Stimulated activated CD8-positive, alpha-beta memory T cell treated with anti-CD3 and anti-CD28 coated beads, Interleukin-7, amount 100 ng/mL, for 4 hours (primary cell): Measurements from ENCODE around the gene ODAD4.
A peak's percentile ranks its signal among the peaks of the same experiment; 100 is the strongest.

Experiments
- DNase-seq, 2 donors: peaks; one replicate each; pipeline ENCODE4 v3.0.0-alpha.2; 2020; ENCODE audit warnings: low read depth in 2 of 2

The ODAD4 gene

GRCh38 chr17:41941168-41941567, 10.8 kb downstream of the ODAD4 start:
- DNase-seq, result no peak

- DNase-seq, result no peak
Observed at GRCh38 chr17:41942626-41943373, 12.4 kb downstream of the ODAD4 start.

- DNase-seq, result no peak
Observed at GRCh38 chr17:41943492-41943891, 13.1 kb downstream of the ODAD4 start.

- DNase-seq, result no peak
Observed at GRCh38 chr17:41944943-41945342, 14.5 kb downstream of the ODAD4 start.

GRCh38 chr17:41948762-41949460, 18.5 kb downstream of the ODAD4 start:
- DNase-seq, result no peak

GRCh38 chr17:41956522-41956921, 26.1 kb downstream of the ODAD4 start:
- no peak for DNase-seq

GRCh38 chr17:41957031-41957868, 26.8 kb downstream of the ODAD4 start:
- no peak for DNase-seq

- no peak for DNase-seq
Observed at GRCh38 chr17:41957869-41958439, 27.5 kb downstream of the ODAD4 start.

GRCh38 chr17:41959030-41959335, 28.6 kb downstream of the ODAD4 start:
- DNase-seq, result no peak

GRCh38 chr17:41959336-41960095, 29.1 kb downstream of the ODAD4 start:
- no peak for DNase-seq

GRCh38 chr17:41962111-41962510, 31.7 kb downstream of the ODAD4 start:
- no peak for DNase-seq

GRCh38 chr17:41962768-41963434, 32.5 kb downstream of the ODAD4 start:
- DNase-seq, result peak; percentile 46 to 47

- peak; percentile 45 to 52 for DNase-seq
Observed at GRCh38 chr17:41965694-41966462, 35.5 kb downstream of the ODAD4 start.

- peak; percentile 77 to 91 for DNase-seq
Observed at GRCh38 chr17:41966463-41967140, 36.2 kb downstream of the ODAD4 start, which contains the start of gene CNP. CNP (plus strand) TSS chr17:41966795; CDS start chr17:41966885, 90 bp downstream.

GRCh38 chr17:41967141-41967920, 36.9 kb downstream of the ODAD4 start:
- peak in 1 of 2 donors; percentile 5 for DNase-seq

- DNase-seq, result no peak
Observed at GRCh38 chr17:41967921-41968578, 37.6 kb downstream of the ODAD4 start.

GRCh38 chr17:41968676-41969075, 38.3 kb downstream of the ODAD4 start:
- DNase-seq, result no peak

- DNase-seq, result no peak
Observed at GRCh38 chr17:41970901-41971331, 40.5 kb downstream of the ODAD4 start.
